GM20000 (cell line): ENCODE data around the gene ARSB.

Source experiments
- DNase-seq: peaks from one replicate; pipeline ENCODE4 v3.0.0; 2012; ENCODE audit warnings: low spot score
- TF ChIP-seq, protein P1 (sequence below): IDR thresholded peaks from 2 replicates; pipeline ENCODE4 v1.5.1; 2012; ENCODE audit warnings: mild to moderate bottlenecking, control low read depth; ENCODE audit errors: extremely low read depth, missing control alignments

Gene ARSB

DNA sequence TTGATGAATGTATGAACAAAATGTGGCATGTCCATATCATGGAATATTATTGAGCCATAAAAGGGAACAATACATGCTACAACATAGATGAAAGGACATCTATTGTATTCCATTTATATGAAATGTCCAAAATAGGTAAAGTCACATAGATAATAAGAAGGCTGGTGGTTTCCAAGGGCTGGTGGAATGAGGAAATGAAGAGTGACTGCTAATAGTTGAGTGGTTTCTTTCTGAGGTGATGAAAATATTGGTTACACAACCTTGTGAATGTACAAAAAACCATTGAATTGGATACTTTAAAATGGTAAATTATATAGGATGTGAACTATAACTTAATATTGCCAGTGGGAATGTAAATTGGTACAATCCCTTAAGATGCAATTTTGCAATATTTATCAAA is 5.2 kb downstream of the ARSB start:
- no peak for DNase-seq
- TF ChIP-seq, protein P1, sequence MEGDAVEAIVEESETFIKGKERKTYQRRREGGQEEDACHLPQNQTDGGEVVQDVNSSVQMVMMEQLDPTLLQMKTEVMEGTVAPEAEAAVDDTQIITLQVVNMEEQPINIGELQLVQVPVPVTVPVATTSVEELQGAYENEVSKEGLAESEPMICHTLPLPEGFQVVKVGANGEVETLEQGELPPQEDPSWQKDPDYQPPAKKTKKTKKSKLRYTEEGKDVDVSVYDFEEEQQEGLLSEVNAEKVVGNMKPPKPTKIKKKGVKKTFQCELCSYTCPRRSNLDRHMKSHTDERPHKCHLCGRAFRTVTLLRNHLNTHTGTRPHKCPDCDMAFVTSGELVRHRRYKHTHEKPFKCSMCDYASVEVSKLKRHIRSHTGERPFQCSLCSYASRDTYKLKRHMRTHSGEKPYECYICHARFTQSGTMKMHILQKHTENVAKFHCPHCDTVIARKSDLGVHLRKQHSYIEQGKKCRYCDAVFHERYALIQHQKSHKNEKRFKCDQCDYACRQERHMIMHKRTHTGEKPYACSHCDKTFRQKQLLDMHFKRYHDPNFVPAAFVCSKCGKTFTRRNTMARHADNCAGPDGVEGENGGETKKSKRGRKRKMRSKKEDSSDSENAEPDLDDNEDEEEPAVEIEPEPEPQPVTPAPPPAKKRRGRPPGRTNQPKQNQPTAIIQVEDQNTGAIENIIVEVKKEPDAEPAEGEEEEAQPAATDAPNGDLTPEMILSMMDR, result no peak

DNA sequence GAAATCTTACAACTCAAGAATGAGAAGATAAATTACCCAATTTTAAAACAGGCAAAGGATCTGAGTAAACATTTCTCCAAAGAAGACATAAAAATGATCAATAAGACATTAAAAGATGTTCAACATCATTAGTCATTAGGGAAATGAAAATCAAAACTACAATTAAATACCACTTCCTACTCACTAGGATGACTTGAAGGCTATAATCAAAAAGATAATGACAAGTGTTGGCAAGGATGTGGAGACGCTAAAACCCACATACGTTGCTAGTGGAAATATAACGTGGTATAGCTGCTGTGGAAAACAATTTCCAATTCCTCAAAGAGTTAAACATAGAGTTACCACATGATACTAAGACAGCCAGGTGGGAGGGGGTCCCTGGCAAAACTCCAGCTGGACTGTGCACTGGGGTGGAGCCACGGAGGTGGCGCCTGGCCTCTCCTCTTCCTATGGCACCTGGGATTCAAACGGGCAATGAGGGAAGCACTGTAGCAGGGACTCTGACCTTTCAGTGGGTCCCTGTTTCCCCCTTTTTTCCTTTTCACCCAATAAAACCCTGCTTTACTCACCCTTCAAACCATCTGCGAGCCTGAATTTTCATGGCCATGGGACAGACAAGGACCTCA is 5.9 kb downstream of the ARSB start:
- TF ChIP-seq, protein P1, result no peak

DNA sequence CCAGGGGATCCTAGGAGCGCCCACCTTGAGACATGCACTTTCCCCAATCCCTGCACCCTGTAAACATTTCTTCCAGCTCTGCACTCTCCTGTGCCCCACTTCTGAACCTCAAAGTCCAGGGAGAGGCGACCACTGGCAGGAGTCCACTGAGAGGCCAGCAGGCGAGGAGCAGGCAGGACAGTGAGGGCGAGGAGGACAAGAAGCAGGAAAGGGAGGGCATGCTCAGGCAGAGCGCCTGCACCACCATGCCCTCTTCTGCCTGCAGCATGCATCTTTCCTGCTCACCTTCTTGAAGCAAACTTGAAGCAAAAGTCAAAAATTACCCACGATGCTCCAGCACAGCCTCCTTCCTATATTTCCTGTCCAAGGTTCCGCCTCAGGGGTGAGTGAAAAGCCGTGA is 10.1 kb downstream of the ARSB start:
- TF ChIP-seq, protein P1, result no peak
- DNase-seq, result no peak

More for the DNA sequence above, 5.9 kb downstream of the ARSB start:
- no peak for DNase-seq

DNA sequence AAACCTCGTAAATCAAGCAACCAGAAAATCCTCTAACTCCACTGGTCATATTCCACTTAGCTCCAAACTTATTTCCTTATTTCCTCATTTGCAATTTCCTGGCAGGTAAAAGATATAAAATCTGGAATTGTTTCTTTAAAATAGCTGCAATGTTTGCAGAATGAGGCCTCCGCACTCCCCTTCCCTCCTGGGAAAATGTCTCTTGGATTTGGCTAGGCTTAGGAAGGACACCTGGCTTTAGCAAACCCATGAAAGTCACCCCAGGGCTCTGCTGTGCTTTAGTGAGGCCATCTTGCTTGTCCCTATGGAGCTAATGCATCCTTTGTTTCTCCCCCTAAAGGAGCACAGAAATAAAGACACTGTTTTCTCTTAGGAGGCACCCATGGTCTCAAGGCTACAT is 10.5 kb downstream of the ARSB start:
- no peak for DNase-seq
- TF ChIP-seq, protein P1, result no peak

DNA sequence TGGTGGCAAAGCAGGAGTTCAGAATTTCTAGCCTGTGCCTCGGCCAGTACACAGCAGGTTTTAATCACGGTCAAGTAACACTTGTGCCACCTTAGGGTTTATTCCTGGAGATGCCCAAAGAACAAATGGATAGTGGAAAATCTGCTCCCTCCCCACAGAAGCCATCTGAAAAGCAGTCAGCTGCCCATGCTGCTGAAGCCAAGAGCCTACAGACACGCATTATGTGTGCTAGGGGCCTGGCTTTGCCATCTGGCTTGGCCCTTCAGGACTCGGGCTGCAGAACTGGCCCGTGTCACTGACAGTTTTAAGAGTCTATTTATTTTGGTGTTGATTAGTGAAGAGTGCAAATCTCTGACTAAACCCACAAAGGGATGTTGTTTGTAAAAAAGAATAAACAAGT is 11.1 kb downstream of the ARSB start:
- DNase-seq, result no peak

DNA sequence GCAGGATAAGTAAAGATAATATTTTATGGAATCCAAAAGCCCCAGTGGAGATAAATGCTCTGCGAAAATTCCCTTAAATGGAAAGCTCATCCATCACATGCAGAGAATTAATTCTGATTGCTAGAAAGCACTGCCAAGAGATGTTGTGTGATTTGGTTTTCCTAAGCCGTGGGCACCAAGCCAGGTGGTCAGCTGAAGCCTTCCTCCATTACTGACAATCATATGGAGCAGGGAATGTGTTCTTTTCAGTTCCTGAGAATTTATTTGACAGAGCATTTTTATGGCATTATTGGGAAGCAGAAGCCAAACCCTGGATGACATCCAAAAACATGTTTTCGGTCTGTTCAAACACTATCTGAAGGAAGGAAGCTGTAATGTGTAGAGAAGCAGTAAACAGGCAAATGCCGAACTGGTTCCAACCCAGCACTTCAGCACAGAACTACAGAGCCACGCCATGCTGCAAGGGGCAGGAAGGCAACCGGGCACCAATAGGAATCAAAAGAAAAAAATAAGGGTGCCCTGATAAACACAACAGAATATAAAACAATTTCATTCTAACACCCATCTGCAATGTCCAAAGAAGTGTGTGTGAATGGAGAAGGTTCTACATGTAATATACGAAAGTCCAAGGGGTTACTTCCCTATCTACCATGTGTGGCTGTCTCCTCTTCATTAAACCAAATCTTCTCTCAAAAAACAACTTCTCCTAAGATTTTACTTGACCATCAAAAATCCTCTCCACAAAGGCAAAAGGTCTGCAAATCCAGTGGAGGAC is 12.3 kb downstream of the ARSB start:
- TF ChIP-seq, protein P1, result no peak
- no peak for DNase-seq

More for the DNA sequence above, 11.1 kb downstream of the ARSB start:
- TF ChIP-seq, protein P1, result no peak

DNA sequence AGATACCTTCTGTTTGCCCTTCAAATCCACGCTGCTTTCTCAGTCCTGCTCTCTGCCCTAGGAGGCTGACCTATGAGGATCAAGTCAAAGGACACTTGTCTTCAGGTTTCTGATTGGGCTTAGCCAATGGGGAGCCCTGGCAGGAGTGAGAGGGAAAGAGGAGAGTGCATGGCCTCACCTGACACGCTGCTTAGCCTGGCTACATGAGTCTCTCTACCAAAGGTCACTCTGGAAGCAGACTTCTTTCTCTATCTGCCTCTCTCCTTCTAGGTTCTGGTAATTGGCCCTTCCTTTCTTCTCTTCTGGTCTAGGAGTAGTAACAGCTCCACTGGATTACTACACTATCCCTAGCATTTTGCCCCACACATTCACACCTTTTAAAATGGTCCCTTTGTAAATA is 13.1 kb downstream of the ARSB start:
- no peak for DNase-seq
- TF ChIP-seq, protein P1, result no peak
